ENCODE measurements around the gene MPG.
"Not testable (repeated sequence)": the region's sequence is repeated elsewhere in the genome, so short reads cannot be mapped to it uniquely, and the experiment has no call there.

The MPG gene, protein sequence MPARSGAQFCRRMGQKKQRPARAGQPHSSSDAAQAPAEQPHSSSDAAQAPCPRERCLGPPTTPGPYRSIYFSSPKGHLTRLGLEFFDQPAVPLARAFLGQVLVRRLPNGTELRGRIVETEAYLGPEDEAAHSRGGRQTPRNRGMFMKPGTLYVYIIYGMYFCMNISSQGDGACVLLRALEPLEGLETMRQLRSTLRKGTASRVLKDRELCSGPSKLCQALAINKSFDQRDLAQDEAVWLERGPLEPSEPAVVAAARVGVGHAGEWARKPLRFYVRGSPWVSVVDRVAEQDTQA

DNA sequence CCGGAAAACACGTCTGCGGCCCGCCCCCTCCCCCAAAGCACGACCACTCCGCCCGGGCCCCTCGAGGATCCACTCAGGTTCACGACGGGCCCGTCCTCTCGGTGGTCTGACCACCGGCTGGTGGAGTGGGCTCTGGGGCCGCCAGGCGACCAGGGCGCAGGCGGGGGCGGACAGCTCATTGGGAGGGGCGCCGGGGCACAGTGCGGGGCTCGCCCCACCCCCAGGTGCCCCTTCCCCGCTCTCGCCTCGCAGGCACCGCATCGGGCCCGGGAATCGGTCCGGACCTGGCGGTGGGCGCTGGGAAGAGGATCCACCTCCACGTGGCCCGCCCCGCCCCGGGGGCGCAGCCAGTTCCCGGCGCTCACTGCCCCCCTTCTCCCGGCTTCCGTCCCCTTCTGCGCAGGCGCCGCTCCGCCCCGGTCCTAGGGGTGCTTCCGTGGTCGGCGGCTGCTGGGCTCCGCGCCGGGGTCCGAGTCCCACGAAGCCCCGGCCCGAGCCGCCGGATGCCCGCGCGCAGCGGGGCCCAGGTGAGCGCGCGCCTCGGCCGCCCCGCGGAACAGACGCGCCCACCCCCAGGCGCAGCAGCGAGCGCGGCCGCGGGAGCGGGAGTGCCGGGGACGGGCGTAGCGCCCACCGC, at the start of gene MPG:
MPG (plus strand) TSS at position 419 of the 637 bp plus-strand sequence; CDS start at position 504, 85 bp downstream.
- DNase-seq: peak in 1 of 2 experiments; percentile 74

DNA sequence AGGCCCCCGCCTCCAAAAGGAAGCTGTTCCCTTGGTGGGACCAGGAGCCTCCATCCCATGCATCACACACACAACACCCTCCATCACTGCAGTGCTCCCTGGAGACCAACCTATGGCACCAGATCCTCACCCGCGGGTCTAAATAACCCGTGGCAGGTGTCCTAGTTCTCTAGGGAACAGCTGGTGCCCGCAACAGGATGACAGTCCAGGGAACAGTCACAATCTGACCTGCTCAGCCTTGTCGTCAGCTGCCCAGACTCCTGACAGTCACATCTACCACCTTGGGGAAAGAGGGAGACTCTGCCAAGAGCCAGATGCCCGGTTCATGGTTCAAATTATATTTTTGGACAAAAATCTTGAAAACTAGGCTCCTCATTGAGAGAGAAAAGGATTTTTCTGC, 47.4 kb upstream of the MPG start:
- DNase-seq: not testable (repeated sequence)

DNA sequence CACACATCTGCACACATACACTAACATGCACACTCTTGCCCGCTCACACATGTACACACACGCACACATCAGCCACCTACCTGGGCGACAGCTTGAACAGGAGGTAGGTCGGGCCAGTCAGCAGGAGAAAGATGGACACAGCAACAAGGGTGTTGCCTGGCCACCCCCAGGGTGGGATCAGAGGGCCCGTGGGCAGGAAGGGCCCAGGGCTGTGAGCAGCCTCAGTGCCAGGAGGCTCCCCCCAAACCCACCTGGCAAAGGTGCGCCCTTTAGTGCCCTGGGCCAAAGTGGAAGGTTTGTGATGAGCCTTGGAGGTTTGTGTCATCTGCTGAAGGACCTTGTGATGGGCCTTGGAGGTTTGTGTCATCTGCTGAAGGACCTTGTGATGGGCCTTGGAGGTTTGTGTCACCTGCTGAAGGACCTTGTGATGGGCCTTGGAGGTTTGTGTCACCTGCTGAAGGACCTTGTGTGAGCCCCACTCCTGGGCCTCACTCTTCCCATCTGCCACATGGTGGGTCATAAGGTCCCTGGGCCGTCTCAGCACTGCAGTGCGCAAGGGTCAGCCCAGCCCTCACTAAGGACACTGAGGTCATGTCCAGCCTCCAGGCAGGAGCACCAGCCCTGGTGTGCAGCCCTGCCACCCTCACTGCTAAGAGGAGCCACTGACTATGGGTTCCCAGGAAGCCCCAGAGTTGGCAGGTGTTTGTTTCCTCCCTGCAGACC, 44.7 kb upstream of the MPG start:
- DNase-seq: not testable (repeated sequence)

DNA sequence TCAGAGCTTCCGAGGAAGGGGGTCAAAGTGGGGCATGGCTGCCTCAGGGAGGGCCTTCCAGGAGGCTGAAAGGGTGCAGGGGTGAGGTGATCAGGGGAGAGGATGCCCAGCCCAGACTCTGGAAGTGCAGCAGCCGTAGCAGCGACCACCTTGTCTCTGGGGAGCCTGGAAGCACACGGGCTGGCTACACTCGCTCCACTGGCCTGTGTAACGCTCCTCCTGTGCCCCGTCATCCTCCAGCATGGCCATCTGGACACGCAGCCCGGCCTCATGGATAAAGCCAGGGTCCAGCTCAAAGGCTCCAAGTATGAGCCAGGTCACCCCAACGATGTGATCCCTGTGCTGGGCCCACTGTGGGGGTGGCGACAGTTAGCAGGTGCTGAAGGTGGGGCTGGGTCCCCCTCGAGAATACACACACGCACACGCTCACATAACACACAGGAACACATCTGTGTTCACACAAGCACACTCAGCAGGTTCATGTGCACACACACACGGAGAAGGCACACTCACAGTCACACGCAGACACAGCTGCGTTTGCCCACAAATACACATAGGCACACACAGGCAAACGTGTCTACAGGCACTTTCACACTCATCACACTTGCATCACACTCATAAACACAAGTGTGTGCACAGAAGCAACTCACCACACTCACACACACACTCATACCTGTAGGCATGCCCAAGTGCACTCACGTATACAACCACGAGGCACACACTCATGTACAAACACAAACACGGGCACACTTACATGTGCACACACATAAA, 44.0 kb upstream of the MPG start:
- no peak for DNase-seq

DNA sequence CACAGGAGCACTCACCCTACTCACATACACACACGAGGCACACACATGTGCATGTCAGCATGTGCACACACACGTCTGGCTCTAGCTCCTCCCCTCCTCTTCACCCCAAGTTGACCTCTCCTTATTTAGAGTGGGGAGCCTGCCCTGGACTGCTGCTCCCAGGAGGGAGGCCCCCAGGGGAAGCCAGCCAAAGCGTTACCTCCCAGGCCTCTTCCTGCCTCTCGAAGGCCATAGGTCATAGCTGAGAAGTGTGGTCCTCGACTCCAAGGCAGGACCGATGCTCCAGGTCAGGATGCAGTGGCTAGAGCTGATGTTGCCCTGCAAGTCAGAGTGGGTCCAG, 43.4 kb upstream of the MPG start:
- no peak for DNase-seq

DNA sequence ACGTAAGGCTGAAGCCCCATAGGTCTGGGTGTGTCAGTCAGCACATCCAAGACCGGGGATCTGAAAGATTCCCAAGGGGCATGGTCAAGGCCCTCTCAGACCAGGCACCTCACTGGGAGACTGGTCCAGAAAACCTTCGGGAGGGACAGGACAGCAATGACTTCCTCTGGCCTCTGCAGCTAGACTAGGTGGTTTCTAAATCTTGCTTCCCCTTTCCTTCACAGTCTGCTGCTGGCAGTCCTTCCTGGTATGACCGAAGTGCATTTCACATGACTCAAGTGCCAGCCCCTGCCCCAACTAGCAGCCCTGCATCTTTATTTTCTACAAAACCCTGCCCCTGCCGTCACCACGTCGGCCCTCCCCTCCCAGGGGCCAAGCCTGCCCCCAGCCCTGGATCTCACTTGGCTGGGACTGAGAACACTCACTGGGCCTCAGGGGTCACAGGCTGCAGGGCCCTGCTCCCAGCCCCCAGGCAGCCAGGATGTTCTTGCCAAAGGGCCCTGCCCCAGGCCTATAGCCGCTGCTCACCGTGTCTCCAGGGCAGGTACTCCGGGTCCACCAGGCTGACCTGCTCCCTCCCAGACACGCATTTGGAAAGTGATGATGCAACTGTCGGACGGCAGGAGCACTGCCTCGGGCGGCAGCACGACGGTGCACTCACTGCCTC, 42.9 kb upstream of the MPG start:
- DNase-seq: no peak

DNA sequence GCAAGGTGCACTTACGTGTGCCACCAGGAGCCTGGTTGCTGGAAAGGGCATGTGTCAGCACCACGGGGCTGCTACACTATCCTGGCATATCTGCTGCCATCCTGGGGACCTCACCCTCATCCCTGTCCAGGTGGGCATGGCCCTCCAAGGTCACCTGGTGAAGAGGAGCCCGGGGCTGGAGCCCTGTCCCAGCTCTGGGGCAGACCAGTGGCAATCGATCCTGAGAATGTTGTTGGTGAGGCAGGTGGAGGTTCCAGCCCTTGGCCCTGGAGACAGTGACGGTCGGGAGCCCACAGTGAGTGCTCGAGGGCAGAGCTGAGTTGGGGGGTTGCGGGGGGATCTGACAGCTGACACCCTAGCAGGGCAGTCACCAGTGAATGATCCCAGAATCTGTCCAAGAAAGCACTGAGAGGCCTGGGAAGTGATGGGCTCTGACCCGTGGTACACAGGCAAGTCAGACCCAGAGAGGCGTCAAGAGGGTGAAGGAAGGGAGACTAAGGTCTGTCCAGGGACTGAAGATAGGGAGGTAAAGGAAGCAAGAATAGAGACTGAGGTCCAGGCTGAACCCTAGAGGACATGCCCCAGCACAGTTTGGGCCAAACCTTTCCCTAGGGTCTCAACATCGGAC, 42.2 kb upstream of the MPG start:
- no peak for DNase-seq

DNA sequence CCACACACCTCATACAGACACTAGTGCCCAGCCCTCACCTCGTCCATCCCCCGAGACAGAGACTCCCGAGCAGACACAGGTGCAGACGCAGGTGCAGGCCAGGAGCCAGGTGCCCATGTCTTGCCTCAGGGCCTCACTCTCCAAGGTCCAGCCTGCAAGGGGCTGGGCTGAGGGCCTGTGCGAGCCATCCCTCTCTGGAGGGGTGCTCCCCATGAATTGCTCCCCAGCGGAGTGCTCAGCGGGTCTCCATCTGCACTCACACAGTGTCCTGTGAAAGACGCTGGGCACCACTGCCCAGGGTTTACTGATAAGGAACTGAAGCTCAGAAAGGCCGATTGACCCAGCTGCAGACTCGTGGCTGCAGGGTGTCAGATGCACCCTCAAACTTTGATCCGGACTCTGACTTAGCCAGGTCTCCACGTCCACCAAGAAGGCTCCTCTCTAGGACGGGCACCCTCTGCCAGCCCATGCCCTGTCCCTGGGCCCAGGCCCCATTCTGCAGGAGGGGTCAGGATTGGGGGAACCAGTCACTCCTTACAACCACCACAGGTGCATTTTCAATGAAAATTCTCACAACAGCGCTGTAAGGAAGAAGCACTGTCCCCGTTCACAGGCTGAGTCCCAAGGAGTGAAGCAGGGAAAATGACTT, 41.6 kb upstream of the MPG start:
- DNase-seq: no peak

DNA sequence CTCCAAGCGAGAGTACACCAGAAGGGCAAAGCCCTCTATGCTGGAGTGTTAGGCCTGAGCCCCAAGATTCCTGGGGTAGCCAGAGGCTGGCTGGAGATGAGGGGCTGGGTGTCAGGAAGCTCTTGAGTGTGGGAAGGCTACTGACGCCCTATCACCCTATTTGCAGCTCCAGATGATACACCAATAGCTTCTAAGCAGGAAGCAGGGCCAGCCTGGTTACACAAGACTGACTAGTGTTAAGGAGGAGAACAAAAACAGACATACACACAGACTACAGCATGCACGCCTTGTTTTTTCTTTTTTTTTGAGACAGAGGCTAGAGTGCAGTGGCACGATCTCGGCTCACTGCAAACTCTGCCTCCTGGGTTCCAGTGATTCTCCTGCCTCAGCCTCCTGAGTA, 40.5 kb upstream of the MPG start:
- no peak for DNase-seq

DNA sequence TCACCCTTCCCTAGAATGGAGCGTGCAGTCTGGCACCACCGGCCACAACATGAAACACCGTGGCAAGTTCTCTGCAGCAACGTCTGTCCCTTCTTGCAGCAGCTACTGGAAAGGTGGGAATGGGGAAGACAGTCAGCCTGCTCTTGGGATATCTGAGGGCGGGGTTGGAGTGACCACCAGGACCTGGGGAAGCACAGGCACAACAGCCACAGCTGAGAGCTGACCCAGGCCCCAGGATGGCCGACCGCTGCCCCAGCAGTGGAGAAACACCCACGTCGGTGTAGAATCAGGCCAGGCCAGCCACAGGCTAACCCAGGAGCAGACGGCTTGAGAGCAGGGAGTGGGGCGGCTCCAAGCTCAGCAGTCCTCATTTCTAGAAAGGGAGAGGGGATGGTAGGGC, 39.8 kb upstream of the MPG start:
- not testable (repeated sequence) for DNase-seq

DNA sequence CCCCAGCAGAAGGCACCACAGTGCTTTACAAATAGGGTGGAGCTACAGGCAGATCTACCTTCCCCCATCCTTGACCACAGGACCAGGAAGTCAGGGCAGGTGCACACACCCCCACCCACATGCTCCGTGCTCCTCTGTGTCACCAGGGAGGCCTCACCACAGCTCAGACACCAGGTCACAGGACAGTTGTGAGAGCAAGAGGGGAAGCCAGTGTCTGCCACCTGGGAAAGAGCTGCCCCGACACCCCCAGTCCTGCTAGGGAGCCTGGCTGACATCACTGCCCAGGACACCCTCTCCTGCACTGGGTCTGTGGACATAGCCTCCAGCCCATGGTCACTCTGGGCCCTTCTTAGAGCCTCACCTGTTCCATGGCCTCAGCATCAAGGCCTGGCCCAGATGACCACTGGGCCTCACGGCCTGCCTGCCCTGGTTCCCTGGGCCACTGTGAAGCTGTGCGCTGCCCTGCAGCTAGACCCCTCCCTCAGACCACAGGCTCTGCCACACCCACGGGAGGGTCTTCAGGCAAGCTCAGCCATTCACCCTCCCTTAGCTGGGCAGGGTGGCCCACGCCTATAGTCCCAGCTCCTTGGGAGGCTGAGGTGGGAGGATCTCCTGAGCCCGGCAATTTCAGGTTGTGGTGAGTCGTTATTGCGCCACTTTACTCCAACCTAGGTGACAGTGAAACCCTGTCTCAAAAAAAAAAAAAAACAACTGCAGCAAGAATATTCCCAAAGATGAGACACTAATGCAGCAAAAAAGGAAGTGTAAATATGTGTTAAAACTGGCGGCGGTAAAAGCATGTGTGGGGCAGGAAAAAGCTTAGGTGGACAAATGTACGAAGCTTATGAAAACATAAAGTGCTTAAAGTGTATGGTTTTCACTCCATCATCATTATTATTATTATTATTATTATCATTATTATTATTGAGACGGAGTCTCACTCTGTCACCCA, 38.8 kb upstream of the MPG start:
- DNase-seq: peak in 1 of 2 experiments; percentile 34

DNA sequence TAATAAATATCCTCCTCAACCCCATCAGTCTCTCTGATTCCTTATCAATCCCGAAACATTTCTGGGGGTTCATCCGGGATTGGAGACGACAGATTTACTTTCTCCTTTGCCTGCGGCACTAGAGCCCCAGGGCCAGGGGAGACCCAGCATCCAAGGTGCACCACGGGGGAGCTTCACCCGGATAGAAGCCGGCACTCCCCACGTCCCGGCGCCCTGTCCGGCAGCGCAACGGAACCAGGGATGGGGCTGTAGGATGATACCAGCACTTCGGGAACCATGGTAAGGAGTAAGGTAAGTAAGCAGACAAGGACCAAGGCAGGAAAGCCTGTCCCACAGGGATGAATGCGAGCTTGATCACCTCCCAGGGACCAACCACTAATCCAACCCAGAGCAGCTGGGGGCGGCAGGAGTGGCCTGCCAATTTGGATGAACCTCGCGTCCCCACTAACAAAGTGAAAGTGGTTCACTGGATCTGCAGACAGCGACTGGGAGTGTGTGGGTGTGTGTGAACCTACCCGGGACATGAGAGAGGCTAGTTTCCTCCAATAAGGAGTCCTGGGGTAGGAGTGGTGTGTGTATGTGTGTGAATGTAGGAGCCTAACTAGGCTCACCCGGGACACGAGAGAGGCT, 36.5 kb upstream of the MPG start:
- no peak for DNase-seq

DNA sequence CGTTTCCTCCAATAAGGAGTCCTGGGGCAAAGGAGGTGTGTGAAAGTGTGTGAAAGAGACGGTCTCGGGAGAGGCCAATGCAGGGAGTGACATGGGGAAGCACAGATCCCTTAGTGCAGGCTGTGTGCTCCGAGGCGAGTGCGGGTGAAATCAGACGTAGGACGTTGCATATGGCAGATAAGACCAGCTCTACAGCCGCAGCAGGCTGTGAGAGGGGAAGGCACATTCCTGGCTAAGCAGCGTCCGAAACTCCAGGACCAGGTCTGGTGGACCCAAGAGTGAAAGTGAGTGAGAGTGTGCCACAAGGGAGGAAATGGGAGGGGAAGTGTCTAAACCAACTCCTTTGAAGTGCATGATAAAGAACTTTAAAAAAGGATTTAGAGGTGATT, 36.0 kb upstream of the MPG start:
- no peak for DNase-seq

DNA sequence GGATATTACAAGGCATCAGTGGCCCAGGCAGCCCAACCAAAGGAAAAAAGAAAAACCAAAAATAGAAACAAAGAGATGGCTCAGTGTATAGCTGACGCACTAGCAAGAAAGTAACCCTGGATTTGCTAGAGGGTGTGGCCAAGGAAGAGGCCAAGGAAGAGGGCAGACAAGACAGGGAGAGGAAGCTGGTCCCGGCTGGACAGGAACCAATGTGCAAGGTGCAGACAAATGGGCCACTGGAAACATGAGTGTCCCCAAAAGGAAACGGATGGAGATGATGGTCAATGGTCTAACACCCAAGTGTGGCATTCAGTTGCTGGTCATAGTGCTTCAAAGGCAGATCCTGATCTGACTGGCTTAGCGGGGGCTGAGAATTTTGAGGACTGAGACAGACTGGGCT, 35.3 kb upstream of the MPG start:
- no peak for DNase-seq

DNA sequence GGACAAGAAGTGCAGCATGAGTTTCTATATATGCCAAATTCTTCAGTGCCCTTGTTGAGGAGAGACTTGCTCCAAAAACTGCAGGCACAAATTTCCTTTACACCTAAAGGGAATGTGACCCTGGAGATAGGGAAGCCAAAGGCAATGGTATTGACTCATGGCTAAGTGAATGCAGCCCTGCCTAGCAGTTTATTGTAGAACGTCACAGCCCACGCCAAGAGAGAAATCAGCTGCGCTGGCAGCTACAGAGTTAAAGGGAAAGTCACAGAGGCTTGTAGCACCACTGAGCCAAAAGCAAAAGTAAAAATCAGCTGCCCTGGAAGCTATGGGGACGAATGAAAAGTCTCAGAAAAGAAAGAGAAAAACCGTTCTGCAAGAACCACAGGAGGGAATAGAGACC, 34.7 kb upstream of the MPG start:
- DNase-seq: no peak

DNA sequence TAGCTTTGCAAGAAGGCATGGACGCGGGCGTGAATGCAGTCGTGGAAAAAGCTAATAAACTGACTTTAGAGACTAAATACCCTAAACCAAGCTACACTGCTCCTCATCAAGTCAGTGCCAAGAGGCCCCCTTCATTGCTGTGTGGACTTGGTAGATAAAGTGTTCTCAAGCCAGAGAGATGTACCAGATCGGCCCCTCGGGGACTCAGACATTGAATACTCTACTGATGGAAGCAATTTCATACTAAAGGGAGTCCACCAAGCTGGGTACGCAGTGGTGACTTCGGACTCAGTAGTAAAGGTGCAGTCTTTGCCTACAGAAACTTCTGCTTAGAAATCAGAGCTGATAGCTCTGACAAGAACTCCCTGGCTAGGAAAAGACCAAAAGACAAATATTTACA, 33.4 kb upstream of the MPG start:
- no peak for DNase-seq

DNA sequence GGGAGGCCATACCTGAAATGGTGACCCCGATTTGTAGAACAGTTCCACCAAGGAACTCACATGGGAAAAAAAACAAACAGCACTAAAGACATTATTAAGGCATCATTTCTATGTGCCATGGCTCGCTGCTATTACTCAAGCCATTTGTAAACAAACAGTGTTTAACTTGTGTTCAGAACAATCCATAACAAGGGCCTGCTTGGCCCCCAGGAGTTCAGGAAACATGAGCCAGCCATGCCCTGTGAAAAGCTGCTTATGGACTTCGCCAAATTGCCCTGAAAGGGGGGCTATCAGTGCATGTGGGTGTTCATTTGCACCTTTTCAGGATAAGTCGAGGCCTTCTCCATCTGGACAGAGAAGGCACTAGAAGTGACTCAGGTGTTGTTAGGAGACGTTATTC, 32.6 kb upstream of the MPG start:
- no peak for DNase-seq

DNA sequence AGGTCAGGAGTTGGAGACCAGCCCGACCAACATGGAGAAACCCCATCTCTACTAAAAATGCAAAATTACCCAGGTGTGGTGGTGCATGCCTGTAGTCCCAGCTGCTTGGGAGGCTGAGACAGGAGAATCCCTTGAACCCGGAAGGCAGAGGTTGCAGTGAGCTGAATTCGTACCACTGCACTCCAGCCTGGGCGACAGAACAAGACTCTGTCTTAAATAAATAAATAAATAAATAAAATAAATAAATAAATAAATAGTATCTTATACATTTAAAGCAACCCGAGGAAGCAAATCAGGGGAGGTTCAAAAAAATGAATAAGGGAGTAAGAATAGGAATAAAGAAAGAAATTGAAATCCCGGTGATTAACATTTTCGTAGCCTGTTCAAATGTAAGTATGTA, 31.5 kb upstream of the MPG start:
- not testable (repeated sequence) for DNase-seq

DNA sequence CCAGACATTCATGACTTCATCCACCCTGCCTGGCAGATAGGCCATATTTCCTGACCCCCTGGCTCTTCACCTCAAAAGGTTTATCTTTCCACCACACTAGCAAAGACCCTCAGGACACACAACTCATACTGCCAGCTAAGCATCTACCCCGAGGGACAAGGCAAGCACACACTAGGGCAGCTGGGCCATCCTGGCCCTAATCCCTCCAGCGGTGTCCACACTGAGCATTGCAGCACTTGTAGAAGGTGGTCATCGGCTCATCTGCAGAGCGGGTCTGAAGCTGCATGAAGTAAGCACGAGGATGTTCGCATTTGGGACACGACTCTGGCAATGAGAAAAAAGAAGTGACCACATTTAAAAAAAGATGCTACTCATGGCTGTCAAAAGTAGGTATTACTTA, 30.8 kb upstream of the MPG start:
- no peak for DNase-seq
